Ramos (cell line): ENCODE results near the gene LRRC10B.

Experiments used
- in situ Hi-C: fragments of 300-500 bp; cut with MboI; formaldehyde crosslinking; loops from one replicate; pipeline ENCODE4 v1.14.3; 2022; ENCODE audit warnings: low sequenced_read_pairs; ENCODE audit not compliant: unreplicated experiment

The LRRC10B gene

GRCh38 chr11:61507012-61507768 is 1.4 kb upstream of the LRRC10B start:
- in situ Hi-C loops: no loop called here

DNA sequence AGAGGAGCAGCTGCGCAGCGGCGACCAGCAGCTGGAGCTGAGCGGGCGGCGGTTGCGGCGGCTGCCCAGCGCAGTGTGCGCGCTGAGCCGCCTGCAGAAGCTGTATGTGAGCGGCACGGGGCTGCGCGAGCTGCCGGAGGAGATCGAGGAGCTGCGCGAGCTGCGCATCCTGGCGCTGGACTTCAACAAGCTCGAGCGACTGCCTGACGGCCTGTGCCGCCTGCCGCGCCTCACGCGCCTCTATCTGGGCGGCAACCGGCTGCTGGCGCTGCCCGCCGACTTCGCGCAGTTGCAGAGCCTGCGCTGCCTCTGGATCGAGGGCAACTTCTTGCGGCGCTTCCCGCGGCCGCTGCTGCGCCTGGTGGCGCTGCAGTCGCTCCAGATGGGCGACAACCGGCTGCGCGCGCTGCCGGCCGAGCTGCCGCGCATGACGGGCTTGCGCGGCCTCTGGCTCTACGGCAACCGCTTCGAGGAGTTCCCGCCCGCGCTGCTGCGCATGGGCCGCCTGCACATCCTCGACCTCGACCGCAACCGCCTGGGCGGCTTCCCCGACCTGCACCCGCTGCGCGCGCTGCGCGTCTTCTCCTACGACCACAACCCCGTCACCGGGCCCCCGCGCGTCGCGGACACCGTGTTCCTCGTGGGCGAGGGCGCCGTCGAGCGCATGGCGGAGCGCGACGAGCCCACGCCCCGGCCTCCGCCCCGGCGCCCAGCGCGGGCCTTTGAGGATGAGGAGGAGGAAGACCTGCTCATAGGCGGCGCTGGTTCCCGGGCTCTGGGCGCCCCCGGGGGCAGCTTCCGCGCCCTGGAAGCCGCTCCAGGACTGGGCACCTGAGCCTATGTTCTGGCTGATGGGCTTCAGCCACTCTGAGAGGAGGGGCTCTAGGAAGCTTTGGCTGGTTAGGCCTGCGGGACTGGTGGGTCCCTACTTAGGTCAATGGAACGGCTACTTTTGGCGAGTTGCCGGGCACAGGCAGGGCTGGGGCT is 787 bp downstream of the LRRC10B start:
- in situ Hi-C loops: no loop called here

- in situ Hi-C loops: no loop called here
These were observed 1.8 kb downstream of the LRRC10B start for GRCh38 chr11:61510166-61510919.

GRCh38 chr11:61510974-61511373 is 2.4 kb downstream of the LRRC10B start:
- in situ Hi-C loops: no loop called here

DNA sequence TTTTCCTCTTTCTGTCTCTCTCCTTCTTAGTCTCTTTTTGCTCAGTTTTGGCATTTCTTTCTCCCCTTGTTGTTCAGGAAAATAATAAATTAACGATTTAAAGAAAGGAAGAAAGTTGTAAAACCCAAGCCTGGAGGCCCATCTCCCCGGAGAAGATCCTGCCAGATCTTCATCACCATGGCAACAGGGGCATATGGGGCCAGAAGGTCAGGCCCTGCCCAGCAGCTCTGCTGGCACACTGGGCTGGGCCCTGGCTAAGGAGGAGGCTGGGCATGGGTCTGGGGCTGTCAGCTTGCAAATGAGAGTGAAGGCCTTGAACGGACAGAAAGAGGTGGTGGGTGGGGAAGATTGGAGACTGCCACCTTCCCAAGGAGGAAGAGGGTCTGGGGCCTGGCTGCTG is 2.8 kb downstream of the LRRC10B start:
- in situ Hi-C loops: no loop called here

GRCh38 chr11:61512435-61512834 is 3.9 kb downstream of the LRRC10B start:
- in situ Hi-C loops: no loop called here

GRCh38 chr11:61513143-61513765 is 4.7 kb downstream of the LRRC10B start:
- in situ Hi-C loops: no loop called here

- in situ Hi-C loops: no loop called here
These were observed 5.7 kb downstream of the LRRC10B start for GRCh38 chr11:61514050-61514917.

GRCh38 chr11:61515686-61516085 is 7.1 kb downstream of the LRRC10B start:
- in situ Hi-C loops: no loop called here

- in situ Hi-C loops: no loop called here
These were observed 7.6 kb downstream of the LRRC10B start for GRCh38 chr11:61516191-61516590.

DNA sequence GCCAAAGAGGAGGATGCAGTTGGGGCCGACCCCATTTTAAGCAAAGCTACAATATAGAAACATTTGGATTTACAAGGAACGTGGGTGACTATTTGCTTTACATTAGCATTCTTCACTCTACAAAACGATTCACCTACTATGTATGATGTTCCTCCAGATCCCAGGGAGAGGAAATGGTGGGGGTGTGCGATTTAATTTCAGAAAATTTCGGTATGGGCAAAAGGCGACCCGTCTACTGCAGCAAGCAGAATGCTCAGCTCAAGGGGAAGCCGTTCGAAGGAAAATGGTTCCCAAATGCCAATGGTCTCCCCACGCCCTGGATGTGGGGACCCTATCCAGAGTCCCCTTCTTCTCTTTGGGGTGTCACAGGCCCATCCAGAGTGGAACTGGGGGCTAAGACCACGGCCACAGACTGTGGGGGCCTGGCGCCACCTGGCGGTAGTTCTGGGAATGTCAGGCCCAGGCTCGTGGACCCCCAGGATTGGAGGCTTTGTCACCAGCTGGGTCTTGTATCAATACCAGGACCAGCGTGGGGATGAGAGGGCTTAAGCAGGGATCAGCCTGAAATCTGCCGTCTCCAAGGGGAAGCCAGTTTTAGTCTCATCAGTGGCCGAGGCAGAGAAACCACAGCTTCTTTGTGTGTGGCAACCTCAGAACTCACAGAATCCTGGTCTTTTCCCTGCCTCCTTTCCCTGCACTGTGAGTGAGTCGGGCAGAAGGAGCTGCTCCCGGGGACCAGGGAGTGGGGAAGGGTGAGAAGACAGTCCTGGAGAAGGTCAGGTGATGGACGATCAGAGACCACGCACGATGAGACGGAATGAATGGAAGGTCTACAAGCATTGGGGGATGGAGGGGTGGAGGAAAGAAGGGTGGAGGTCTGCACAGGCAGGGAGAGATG is 8.4 kb downstream of the LRRC10B start:
- in situ Hi-C loops: no loop called here

DNA sequence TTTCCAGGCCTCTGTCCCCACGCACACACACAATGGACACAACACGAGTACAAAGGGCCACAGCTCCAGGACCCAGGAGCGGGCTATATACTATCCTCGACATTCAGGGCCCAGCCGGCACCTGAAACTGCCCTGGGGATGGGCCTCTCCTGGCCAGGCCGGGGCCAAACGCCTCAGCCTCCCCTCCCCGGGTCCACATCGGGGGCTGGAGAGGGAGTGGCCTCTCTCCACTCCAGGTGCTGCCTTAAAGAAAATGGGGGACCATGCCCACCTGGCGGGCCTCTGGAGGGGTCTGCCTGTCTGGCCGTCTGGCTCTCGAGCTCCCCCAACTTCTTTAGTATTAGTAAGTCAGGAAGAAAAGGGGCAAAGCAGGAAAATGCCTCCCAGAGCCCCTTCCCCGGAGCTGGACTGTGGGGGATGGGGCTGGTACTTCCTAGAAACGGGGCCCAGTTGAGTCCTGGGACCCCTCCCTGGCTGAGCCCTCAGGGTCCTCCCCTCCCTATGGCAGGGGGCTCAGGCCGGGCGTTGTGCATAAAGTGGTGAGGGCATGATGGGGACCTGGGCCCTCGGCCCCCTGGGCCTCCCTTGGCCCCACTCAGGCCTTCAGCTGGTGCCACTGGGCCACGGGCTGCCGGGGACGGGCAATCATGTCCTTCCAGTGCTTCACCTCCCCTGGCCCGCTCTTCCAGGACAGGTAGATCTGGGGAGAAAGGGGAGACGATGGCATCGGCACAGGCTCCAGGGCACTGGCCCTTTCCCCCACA is 9.7 kb downstream of the LRRC10B start:
- in situ Hi-C loops: no loop called here

DNA sequence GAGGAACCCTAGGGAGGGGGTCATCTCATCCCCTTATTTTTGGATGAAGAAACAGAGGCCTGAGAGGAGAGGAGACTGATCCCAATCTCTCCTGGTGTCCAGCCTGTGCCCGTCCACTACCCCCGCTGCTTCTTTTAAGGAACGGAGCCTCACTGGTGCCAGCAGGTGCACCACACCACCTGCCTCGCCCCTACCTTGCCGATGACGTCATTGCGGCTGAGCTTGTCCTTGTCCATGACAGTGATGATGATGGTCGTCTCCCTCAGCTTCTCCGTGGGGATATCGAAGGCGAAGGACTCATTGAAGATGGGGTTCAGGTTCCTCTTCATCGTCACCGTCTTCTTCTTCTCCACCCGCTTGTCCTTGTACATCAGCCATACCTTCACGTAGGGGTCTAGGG is 14.3 kb downstream of the LRRC10B start:
- in situ Hi-C loops: no loop called here

GRCh38 chr11:61524446-61524845 is 15.9 kb downstream of the LRRC10B start:
- in situ Hi-C loops: no loop called here

- in situ Hi-C loops: no loop called here
These were observed 16.5 kb downstream of the LRRC10B start for GRCh38 chr11:61524963-61525587.

DNA sequence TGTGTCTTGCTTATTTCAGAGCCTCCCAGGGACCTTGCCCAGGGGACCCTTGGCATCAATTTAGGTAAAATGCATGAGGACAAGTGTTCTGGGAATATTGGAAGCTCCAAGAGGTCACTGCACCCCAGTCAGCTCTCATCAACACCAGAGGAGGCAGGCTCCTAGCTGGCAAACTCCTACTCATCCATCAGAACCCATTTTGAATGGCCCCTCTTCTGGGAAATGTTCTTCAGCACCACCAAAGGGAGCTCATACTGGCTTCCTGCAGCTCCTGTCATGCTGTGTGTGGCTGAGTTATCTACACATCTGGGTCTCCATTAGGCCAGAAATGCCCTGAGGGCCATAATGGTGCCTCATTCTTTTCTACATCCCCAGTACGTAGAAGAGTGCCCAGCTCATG is 17.7 kb downstream of the LRRC10B start:
- in situ Hi-C loops: no loop called here
